ENCODE measurements around the gene ROCK1.

The ROCK1 gene

GRCh38 chr18:21101172-21101571 lies 10.4 kb downstream of the ROCK1 start:
- DNase-seq: no peak

DNA sequence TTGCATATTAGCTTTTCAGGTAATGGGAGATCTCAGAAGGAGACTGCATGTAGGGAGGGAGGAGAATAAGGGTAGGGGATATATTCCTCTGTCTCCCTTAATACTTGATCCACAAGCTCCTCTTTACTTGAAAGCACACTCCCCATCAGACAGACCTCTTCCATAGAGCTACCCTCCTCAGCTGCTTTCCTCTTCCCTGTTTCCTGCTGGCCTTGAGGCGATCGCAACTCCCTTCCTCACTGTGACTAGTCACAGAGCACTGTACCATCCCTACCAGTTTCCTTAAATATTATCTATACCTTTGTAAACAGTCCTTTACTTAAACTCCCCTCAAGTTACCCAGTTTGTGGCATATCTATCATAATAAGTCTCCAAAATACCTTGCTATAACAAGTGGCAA lies 10.9 kb downstream of the ROCK1 start:
- DNase-seq: no peak

GRCh38 chr18:21100146-21100545 lies 11.5 kb downstream of the ROCK1 start:
- no peak for DNase-seq

DNA sequence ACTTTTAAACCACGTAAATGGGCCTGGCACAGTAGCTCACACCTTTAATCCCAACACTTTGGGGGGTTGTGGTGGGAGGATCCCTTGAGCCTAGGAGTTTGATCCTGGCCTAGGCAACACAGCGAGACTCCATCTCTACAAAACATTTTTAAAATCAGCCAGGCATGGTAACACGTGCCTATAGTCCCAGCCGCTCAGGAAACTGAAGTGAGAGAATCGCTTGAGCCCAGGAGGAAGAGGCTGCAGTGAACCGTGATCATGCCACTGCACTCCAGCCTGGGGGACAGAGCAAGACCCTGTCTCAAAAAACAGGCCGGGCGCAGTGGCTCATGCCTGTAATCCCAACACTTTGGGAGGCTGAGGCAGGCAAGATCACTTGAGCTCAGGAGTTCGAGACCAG lies 12.2 kb downstream of the ROCK1 start:
- no peak for DNase-seq

DNA sequence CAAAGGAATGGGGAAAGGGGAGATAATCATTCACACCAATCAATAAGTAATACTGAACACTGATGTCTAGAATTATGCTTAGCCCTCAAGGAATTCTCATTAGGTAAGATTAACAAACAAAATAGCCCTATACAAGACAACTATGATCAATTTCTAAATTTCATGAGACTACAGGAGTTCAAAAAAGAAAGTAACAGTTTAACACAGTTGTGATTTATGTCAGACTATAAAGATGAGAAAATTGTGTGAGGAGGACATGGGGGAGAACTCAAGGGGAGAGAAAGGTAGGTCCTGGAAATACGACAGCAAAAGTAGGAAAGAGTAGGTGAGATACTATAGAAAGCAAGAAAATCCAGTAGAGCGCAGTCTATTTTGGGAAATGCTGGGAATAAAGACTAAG lies 14.9 kb downstream of the ROCK1 start:
- DNase-seq: no peak

GRCh38 chr18:21093133-21093532 lies 18.5 kb downstream of the ROCK1 start:
- no peak for DNase-seq

DNA sequence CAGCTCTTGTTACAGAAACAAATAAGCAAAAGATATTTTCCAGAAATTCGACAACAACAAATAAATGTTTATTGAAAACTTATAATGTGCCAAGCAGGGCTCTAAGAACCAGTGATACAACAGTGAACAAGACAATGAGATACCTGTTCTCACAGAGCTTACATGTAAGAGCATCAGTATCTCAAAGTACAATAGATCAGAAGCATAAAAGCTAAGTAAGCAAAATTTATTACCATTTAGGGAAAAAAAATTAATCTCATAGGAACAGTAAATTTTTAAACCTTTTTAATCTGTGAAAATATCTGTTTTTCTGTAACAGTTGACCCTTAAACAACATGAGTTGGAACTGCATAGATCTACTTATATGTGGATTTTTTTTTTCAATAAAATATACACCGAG lies 20.9 kb downstream of the ROCK1 start:
- DNase-seq: no peak

- no peak for DNase-seq
Measured at GRCh38 chr18:21085579-21086166, 25.9 kb downstream of the ROCK1 start.

- DNase-seq: no peak
Measured at GRCh38 chr18:21084511-21085078, 27.0 kb downstream of the ROCK1 start.

DNA sequence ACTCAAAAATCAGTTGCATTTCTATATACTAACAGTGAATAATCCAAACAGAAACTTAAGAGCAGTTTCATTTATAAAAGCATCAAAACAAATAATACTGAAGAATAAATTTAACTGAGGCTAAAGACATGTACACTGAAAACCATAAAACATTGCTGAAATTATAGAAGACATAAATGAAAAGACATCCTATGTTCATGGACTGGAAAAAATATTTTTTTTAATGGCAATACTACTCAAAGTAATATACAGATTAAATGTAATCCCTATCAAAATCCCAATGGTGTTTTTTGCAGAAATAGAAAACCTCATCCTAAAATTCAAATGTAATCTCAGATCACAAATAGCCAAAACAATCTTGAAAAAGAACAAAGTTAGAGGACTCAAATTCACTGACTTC lies 28.6 kb downstream of the ROCK1 start:
- DNase-seq: no peak

DNA sequence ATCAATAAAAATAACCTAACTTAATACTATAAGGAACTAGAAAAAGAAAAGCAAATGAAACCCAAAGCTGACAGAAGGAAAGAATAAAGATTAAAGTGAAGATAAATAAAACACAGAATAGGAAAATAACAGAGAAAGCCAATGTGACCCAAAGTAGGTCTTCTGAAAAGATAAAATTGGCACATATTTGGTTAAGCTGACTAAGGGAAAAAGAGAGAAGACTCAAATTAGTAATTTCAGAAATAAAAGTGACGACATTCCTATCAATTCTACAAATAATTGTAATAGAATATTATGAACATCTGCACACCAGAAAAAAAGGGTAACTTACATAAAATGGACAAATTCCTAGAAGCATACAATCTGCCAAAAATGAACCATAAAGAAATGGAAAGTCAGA lies 30.2 kb downstream of the ROCK1 start:
- no peak for DNase-seq

GRCh38 chr18:21080576-21080975 lies 31.0 kb downstream of the ROCK1 start:
- DNase-seq: no peak

DNA sequence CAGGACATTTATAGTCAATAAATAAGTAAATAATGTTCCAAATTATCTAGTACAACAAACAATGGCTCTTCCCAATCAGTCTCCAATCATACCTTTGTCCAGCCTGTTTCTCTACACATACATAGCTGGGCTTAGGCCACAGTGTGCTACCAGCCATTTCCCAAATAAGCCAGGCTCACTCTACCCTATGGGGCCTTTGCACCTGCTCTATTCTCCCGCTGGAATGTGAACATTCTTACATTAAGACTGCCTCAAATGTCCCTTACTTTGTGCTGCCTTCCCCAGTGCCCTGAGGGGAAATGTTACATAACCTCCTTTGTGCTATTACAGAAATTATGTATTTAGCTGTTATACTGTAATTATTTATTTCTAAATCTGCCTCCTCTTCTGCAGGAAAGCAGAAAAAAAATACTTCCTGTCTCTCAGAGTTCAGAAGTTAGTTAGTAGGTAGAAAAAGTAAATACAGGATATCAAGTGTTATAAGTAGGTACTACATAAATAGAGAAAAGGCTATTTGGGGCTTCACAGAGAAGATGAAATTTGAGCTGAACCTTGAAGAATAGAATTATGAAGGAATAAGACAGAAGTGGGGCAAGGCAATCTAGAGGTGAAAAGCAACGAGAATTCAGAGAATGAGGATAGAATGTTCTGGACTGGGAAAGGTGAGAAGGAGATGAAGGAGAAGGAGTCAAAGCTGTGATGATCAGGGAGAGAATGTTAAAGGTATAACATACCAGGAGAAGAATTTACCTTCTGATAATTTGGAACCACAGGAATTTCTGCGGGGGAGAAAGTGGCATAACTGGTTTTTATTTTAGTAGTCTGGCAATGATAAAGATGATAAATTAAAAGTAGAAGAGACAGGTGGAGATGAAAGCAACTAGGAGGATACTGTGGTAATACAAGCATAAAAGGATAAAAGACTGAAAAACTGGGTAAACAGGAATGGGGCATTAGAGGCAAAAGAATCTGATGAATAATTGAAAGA lies 37.0 kb downstream of the ROCK1 start:
- DNase-seq: peak; percentile 44

DNA sequence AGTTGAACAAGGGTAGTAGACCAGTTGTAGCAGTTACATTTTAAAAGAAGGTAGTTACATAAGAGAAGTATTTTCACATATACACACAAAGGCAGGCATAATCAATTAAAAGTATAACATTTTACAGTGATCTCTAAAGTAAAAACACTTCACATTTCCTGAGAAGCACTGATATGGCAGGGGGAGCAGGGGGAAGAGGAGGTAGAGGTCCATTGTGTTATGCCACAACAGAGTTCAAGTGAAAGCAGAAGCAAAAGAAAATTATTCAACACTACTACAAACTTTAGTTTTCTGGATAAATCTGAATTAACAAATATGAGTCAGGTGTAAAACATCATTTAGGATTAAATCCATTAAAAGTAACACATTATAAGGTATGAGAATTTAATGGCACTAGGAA lies 38.4 kb downstream of the ROCK1 start:
- DNase-seq: no peak

DNA sequence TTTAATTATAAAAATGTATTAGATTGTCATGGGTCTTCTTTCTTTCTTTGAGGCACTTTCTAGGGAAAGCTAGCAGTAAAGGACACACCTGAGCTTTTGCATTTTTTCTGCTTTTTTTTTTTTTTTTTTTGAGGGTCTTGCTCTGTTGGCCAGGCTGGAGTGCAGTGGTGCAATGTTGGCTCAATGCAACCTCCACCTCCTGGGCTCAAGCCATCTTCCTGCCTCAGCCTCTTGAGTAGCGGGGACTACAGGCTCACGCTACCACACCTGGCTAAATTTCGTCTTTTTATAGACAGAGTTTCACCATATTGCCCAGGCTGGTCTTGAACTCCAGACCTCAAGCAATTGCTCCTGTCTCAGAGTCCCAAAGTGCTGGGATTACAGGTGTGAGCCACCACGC lies 40.5 kb downstream of the ROCK1 start:
- DNase-seq: no peak

GRCh38 chr18:21069468-21069867 lies 42.1 kb downstream of the ROCK1 start:
- DNase-seq: no peak

DNA sequence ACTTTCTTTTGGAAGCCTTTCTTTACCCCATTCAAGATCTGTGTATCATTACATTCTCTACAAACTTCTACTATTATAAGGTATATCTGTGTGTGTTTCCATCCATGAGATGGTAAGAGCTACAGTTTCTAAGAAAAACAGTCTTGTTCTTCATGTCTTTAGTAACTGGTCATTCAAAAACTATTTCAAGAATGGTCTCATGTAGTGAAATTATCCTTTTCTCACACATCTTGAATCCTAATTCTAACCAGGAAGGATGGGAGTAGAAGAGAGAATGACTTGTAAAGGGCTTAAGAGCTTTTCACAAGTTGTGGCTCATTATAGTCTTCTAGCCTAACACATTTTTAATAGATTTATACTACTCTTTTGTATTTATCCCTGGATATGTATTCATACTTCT lies 47.3 kb downstream of the ROCK1 start:
- no peak for DNase-seq

DNA sequence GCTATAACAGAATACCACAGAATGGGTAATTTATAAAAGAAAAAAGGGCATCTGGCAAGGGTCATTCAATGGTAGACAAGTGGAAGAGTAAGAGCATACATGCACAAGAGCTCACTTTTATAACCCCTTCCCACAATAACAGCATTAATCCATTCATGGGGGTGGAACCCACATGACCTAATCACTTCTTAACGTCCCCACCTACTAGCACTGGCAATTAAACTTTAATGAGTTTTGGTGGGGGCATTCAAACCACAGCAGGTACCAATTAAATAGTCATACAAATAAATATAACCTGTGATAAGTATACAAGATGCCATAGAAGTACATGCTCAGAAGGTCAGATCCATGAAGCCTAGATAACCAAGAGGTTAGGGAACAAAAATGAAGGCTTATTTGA lies 48.6 kb downstream of the ROCK1 start:
- DNase-seq: no peak

DNA sequence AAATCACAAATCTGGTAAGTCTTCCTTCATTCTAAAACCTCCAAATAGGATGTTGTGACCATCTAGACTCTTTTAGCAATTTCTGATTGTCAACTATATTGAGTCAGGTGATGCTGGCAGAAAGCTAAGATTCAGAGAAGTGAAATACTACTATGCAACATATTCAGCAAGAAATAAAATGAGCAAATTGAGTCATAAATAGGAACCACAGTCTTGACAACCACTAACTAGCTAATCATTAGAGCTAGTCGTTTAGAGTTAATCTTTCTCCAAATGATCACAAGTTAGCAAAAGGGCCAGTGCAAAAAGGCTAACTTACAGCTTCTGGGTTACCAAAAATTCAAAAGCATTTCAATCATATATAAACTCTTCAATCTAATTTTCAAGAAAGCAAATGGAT lies 54.5 kb downstream of the ROCK1 start:
- DNase-seq: no peak

GRCh38 chr18:21056545-21056944 lies 55.1 kb downstream of the ROCK1 start:
- no peak for DNase-seq

DNA sequence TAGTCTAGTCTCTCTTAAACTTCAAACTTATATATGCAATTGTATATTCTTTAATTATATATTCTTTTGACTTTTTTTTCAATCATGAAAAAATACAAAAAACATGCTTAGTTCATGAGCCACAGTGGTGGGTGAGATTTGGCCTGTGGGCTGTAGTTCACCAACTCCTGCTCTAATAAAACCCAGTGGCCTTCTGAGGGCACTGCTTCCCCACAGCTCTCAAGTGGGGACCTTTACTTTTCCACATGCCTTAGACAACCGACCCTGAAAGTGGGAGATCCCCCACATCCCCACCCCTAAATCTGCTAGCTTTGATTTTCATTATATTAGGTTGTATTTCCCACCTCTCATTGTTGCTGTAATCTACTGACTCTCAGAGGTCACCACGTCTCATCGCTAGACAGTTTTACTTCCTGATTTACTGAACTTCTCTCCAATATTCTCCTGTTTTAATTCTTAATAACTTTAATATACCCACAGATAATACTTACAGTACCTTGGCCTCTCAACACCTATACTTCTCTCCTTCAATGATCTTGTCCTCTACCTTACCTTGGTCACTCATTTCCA lies 57.3 kb downstream of the ROCK1 start:
- no peak for DNase-seq

DNA sequence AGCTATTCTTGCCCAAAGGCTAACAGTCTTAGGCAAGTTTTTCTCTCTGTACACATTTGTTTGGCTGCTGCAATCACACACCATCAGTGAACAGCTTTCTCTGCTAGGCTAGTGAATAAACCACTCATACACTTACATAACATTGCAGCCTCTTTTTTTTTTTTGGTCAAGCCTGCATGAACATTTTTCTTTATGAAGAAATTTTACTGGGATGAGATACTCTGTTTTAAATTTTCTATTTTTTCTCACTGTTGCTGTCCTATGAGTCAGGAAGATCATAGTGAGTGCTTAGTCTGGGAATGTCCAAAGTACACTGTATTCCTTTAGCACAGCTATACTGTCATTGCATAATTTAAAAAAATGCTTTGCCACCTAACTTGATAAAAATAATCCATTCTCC lies 58.5 kb downstream of the ROCK1 start:
- no peak for DNase-seq

GRCh38 chr18:21052385-21052784 lies 59.2 kb downstream of the ROCK1 start:
- no peak for DNase-seq

- no peak for DNase-seq
Measured at GRCh38 chr18:21051620-21052019, 60.0 kb downstream of the ROCK1 start.

Measured in NCI-H1048 (cell line).